Measurements from ENCODE around the gene SMCP.

The SMCP gene, protein sequence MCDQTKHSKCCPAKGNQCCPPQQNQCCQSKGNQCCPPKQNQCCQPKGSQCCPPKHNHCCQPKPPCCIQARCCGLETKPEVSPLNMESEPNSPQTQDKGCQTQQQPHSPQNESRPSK

DNA sequence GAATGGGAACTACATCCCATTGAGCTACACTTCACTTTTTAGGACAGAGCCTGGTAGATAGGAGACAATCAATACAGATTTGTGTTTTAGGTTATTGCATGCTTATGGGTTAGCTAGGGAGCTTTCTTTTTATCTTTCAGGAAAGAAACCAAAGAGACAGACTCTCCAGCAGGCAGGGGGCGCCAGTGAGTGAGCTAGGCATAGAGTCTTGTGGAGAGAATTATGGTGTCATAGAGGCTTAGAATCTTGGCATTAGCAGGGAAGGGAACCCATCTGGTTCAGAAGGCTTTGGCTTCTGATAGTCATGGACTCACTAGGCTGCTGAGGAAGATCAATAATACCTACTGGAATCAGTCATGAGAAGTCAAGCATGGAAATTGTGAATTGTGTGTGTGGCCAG lies at the start of gene SMCP:
TSS of gene SMCP (plus strand) at position 281 of the 400 bp plus-strand sequence. CDS start 6,101 bp downstream, outside the sequence.
- DNase-seq = no peak

- DNase-seq = no peak
Observed at GRCh38 chr1:152836870-152837269, 41.3 kb upstream of the SMCP start.

GRCh38 chr1:152842556-152842955 lies 35.6 kb upstream of the SMCP start, which contains the start of gene LCE6A:
TSS of gene LCE6A (plus strand) at chr1:152842856. CDS start at chr1:152843521, 665 bp downstream.
- DNase-seq = no peak

DNA sequence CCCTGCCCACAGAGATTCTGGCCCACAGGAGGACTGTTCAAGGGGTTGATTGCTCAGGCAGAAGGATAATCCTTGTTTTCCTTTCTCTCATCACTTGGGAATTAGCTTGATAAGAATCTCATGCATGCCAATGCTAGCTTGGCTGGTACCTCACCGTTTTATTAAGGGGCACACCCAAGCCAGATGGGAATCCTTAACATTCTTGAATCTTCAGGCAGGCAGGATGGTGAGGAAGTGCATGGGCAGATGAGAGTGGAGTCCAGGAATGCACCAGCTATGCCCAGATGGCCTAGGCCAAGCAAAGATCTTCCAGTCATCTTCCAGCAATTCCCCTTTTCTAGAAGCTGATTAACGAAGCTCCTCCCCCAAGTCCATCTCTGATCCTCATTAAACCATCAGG lies 22.5 kb upstream of the SMCP start:
- DNase-seq = no peak

GRCh38 chr1:152858062-152858461 lies 20.1 kb upstream of the SMCP start:
- no peak for DNase-seq

DNA sequence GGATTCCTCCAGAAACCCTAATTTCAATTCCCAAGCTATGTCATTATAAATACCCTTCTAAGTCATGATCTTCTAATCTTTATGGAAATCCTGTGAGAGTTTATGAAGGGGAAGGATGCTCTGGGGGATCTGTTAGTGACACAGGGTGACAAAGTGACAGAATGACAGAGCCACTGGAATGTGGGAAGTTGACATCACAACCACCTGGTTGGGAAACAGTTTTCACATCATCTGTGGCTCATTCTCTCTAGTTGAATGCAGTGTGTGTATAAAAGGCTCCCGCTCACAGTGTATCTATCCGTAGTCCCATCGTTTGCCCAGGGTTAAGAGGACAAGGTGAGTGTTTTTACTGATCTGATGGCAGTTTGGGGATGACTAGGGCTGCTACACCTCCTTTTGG lies 18.4 kb upstream of the SMCP start, which contains the start of gene LCE7A:
TSS of gene LCE7A (plus strand) at position 301 of the 400 bp plus-strand sequence. CDS start 702 bp downstream, outside the sequence.
- DNase-seq = no peak

DNA sequence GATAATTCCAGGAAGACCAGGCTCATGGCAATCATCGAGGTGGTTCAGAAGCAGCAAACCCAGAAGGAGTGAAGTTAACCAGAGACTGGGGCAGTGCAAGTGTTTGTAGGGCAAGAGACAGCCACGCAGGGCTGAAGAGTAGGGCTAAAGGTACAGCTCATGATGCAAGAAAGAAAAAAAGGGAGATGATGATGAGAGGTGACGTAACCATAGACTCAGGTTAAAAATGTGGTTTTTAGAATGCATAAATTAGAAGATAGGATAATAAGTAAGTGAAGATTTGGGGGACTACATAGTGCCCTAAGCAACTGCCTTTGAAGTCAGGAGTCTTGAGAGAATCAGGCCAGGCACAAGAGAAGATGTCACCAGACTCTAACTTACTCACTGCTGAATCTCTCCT lies 18.0 kb upstream of the SMCP start:
- DNase-seq = no peak

DNA sequence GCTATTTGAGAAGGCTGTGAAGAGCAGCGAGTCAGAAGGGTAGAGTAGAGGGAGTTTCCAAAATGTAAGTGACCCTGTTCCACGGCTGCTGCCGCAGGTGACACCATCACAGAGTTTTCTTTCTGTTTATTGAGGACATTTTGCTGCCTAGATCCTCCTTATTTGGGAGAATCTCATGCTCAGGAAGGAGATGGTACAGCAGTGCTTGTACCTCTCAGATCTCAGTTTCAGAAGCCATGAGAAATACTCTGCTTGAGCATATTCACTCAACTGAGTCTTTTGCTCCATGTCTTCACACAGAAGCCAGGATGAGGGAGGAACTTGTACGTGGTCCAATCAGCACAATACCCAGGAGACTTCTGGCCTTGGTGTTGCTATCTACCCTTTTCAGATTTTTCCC lies 16.7 kb upstream of the SMCP start:
- DNase-seq = no peak

DNA sequence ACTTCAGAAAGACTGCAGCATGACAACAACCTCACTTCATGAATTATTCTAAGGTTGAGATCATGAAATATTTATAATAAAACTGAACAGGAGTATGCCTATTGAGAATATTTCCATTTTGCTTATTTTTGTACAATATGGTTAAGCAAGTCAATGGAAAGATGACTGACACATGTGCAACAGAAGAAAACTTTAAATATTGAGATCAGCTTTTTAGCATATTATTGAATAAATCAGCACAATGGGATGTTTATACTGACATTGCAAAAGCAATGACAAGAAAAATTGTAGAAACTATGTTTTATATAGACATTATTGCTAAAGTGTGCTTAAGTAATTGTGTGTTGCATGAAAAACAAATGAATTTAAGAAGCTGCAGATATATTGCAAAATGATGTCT lies 13.7 kb upstream of the SMCP start:
- DNase-seq = no peak

DNA sequence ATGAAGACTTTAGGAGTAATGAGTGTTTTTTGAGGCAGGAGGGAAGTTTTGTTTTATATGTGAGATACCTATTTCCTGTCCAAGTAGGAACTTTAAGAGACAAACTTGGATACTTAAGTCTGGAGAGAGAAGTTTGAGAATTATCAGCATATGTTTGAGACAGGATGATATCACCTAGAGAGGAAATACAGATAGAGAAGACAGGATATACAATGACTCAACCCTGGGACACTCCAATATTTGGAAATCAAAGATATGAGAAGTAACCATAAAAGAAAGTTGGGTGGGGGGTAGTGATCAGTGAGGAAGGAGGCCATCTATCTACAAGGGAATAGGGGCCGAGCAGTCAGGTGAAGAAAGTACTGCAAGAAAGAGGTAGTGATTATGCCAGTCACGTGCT lies 11.8 kb upstream of the SMCP start:
- DNase-seq = no peak

GRCh38 chr1:152869808-152870419 lies 8.2 kb upstream of the SMCP start:
- DNase-seq = peak; percentile 76

DNA sequence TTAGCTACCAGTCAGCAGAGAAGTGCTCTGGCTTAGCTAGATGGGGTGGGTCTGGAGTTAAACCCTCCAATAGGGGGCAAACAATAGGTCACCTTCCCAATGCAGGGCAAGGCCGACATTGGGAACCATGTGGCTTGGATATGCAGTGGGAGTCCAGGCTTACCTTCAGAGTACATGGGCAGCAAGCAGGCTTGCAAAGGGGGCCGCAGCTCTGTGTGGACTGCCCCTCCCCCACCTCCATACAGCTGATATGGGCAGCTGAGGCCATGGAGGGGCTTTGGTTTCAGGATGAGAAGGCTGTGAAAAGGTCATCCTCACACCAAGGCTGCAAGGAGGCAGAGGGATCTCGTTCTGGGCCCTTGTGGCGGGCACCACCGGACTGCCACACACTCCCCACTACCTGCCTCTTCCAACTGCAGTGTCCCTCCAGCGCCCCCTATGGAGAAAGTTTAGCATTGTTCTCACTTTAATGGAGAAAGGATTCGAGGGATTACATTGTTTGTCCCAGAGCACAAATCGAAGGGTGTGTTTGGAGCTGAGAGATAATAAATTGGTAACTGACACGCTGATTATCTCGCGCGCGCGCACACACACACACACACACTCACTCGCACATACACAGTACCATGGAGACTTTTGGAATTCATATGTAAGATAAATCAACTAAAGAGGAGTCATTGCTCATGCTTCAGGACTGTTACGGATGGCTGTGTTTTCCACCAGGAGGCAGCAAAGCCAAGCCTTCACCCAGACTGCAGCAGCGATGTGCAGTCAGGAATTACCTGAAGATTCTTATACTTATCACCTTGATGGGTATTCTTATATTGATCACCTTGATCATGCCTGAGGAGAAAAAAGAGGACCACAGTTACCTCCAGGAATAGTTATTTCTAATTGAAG lies 7.0 kb upstream of the SMCP start:
- no peak for DNase-seq

- no peak for DNase-seq
Observed at GRCh38 chr1:152871731-152872126, 6.4 kb upstream of the SMCP start.

GRCh38 chr1:152873495-152873894 lies 4.6 kb upstream of the SMCP start:
- DNase-seq = no peak

GRCh38 chr1:152876827-152877226 lies 1.3 kb upstream of the SMCP start:
- no peak for DNase-seq

- DNase-seq = no peak
Observed at GRCh38 chr1:152879559-152880198, 1.6 kb downstream of the SMCP start.

- no peak for DNase-seq
Observed at GRCh38 chr1:152880316-152880715, 2.2 kb downstream of the SMCP start.

GRCh38 chr1:152880907-152881306 lies 2.8 kb downstream of the SMCP start:
- DNase-seq = no peak

- no peak for DNase-seq
Observed at GRCh38 chr1:152884085-152884484, 6.0 kb downstream of the SMCP start.

GRCh38 chr1:152884506-152884905 lies 6.4 kb downstream of the SMCP start:
- DNase-seq = no peak

GRCh38 chr1:152884966-152885624 lies 7.0 kb downstream of the SMCP start:
- DNase-seq = no peak

- no peak for DNase-seq
Observed at GRCh38 chr1:152886085-152886484, 8.0 kb downstream of the SMCP start.
